Fibroblast of skin of right biceps (primary cell): ENCODE data around the gene NDUFB4.
A peak's percentile ranks its signal among the peaks of the same experiment; 100 is the strongest.

Experiments used
- DNase-seq: peaks from one replicate; pipeline ENCODE4 v3.0.0-alpha.2; 2013

The NDUFB4 gene

DNA sequence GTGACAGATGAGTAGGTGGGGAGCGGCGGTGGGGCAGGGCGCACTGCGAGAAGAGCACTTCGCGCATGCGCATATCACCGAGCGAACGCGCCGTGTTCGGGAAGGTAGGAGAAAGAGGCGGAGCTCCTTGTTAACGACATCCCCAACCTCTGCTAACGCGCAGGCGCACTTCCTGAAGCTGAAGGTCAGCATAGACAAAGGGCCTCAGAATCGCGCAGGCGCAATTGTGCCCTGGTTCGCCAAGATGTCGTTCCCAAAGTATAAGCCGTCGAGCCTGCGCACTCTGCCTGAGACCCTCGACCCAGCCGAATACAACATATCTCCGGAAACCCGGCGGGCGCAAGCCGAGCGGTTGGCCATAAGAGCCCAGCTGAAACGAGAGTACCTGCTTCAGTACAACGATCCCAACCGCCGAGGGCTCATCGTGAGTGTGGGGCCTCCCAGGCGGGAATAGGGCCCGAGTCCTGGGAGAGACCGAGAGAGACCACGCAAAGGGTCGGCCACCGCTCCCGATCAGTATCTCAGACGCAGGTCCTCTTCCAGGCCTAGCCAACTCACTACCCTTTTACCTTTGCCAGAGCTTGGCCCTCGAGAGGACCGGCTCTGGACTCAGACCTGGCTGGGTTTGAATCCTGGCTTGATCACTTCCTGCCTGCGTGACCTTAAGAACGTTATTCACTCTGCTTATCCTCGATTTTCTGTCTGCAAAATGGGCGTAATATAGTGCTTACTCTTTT, at the start of gene NDUFB4:
Gene NDUFB4 (plus strand): TSS at position 221 of the 737 bp plus-strand sequence. CDS start 24 bp downstream, at position 245.
- DNase-seq, result peak; percentile 99

DNA sequence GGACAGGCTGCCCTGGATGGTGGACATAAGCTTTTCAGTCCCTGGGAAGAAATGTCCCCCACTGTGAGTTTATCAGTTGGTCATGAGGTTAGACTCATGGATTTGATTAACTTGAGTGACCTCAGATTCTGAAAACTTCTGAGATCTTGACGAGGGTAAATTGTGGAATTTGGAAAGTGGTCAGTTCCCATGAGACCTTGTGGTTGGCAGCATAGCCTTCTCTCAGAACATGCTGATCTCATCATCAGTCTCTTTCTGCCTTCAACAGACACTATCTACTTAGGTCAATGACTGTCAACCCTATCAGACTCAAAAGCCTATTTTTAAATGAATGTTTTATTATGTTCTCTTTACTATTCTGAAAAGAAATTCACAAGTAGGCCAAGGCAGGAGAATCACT, 45.6 kb upstream of the NDUFB4 start:
- DNase-seq, result peak; percentile 59

DNA sequence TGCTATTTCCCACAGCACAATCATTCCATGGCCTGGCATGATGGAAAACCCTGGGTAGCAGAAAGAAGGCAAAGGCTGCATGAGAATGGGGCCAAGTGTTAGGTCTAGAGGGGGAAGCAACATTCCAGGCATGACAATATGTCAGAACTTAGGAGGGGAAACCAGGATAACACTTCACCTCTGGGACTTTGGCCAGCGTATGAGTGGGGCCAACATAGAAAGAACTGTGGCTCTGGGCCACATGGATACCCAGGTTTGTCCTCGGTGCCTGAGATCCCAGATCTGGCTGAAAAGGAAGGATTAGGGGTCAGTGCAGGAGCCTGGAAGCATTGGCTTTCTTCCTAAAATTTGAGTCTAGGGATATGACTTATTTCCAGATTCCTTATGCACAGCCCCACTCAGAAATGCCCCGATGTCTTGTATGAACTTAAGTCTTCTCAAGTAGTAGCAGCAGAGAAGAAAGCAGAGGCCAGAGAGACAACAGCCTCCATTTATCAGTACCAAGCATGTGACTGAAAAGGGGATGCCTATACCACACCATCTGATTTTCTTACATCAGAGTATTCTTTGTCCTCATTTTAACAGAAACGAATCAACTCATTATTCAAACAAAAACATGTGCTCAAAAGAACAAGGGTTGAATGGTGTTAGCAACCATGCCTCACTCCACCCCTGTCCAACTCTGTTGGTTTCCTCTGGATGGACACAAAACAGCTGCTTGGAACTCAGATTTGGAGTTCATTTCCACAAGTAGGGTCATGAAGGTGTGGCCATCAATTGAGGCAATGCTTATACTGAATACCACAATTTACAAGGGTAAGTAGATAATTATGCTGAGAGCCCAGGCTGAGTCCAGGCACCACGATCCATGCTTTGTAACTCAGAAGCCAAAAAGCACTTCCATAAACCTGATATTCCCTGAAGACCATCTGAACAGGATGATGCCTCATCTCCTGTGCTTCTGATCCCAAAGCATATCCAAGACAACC, 43.7 kb upstream of the NDUFB4 start:
- no peak for DNase-seq

DNA sequence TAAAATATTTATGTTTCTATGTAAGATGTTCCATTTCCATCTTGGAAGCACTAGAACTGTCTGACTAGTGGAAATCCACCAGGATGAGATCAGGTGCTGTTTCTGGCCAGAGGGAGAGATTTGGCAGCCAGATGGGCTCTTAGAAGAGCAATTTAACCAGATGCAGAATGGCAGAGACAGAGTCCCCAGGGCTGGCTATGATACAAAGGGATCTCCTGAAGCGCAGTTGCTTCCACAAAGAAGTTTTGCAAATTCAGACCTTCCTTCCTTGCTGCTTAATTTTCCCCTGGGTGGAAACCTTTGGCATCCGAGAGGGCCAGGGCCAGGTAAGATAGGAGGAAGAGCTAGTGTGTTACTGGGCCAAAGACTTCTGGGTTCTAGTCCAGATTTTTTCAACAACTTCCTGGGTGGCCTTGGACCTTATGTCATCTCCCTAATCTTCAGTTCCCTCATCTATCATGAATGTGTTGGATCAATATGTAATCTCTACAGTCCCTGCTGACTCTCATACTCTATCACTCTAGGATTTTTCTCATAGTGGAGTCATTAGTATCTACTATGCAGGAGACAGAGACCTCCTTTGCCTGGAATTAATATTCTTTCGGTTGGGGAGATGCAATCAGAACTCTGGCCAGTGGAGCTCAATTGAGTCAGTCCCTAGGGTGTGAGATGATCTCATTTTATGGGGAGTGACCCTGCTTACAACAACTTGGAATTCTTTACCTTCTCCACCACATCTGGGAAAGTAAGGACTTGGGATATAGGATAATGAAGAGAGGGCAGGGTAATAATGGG, 41.1 kb upstream of the NDUFB4 start:
- DNase-seq, result peak; percentile 62

DNA sequence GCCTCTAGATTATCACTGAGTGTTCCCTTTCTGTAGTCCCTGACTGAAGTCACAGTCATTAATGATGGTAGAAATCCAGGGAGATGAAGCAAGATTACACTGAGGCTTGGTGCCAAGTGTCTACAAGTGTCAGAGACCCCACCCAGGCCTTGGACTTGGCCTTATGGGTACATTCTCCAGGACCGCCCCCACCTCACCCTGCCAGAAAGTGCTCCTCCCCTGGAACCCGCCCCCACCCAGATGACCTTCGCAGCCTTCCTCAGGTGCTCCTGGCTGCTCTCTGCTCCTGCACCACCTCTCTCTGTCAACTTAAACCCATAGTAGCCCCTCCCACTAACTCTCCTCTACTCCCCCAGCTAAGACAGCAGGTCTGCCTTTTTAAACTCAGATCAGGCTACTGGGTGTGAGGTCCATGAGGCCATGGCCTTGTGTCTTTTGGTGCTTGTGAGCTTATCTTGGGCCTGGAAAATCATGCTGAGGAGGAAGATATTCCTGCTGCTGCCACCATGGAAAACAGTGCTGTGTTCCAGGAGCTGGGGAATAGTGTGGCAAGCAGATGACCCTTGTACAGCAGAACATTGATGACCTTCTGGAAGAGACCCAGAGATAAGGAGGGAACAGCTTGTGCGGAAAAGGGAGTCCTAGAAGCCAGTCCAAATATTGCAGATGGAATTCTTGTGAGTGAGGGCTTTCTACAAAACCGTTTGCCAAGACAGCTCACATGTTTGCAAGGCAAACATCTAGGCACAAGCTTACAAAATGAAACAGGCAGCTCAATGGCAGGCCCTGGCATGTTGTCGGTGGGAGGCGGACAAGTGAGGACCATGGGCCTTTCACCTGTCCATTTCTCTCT, 40.3 kb upstream of the NDUFB4 start:
- no peak for DNase-seq

DNA sequence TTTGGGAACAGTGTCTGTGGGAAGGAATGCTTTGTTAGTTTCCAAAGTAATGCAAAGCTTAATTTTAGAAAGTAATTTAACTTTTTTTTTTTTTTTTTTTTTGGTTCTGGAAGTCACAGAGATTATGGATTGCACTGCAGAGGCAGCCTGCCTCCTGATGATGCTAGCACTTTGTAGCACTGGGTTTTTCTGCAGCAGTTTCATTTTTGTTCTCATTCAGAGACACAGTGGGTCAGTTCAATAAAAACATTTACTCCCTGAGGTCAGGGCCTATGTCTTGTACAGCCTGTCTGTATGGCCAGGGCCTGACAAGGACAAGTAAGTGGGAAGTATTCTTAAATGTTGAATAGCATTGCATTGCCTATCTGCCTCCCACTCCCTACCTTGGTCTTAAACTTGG, 39.0 kb upstream of the NDUFB4 start:
- DNase-seq, result no peak

DNA sequence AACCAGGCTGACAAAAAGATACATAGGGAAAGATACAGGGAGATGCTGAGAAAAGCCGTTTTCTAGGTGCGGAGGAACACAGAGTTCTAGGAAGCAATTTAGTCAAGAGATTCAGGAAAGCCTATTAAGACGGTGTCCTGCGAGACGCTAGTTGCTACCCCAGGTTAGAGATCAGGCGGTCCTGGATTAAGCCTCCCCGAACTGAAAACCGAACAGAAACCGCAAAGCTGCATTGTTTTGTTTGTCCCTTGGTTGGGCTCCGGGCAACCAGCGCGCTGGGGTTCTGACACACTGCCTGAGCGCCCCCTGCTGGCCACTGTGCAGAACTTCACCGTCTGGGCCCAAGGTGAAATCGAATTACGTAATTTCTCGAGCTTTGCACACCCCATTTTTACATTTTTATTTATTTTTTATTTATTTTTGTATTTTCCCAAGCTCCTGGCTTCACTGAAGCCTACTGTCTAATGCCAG, 37.3 kb upstream of the NDUFB4 start:
- DNase-seq, result peak; percentile 89

DNA sequence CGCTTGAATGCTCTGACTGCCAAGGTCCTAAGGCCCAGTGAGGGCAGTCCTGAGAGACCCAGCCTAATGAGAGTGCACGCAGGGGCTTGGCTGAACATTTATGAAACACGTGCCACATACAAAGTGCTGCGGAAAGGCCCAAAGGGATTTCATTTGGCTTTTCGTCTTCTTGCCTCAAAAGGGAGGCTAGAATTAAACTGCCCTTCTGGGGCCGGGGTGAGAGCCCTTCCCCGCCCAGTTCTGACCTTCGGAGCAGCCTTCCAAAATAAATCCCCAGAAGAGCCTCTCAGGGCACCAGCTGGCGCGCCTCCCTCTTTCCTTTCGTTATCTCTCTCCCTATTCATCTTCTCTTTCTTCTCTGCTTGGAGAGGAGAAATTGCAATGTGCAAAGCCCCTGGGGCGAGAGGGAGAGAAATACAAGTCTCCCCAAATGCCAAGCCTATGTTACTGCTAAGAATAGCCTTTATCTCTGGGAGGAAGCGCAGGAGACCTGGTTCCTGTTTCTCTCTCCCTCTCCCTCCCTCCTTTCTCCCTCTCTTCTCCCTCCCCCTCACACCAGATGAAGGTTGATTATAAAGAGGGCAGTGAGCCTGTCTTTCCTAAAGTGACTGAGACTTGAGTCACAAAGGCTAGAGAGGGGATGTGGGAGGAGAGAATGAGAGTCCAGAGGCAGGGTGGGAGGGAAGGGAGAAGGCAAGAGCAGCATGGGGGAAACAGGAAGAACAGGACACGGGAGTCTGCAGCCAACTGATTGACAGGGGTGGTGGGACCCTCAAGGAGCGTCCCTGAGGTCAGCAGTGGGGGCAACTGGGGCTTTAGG, 36.7 kb upstream of the NDUFB4 start:
- peak; percentile 93 for DNase-seq

DNA sequence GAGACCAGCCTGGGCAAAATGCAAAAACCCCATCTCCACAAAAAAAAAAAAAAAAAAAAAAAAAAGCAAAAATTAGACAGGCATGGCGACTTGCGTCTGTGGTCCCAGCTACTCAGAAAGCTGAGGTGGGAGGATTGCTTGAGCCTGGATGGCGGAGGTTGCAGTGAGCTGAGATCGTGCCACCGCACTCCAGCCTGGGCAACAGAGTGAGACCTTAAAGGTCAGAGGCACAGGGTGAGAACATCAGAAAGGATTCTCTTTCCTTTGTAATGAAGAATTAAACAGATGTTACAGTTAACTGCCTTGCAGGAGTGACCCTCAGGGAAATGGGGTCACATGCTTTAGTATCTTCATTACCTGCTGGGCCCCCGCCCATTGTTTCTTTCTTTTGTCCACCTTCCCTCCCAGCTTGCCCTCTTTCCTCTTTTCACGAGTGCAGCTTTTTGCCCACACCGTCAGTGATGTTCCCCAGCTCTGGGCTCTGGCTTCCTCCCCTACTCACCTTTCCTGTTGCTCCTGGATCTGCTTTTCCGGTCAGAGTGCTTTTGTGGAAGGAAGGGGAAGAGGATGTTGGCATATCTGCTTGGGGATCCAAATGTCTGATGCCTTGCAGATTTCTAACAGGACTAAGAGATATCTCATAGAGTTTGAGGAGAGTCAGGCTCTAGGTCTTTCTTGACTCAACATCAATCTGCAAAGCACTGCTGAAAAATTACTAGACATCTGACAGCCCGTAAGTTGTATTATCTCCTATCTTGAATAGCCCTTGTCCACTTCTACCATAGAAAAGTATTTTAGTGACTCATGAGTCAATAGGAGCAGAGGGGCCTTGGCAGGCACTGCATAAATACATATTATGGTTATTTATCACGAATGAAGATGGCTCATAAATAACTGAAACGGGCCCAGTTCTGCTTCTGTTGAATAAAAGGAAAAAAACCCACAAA, 35.6 kb upstream of the NDUFB4 start:
- DNase-seq, result peak; percentile 41

DNA sequence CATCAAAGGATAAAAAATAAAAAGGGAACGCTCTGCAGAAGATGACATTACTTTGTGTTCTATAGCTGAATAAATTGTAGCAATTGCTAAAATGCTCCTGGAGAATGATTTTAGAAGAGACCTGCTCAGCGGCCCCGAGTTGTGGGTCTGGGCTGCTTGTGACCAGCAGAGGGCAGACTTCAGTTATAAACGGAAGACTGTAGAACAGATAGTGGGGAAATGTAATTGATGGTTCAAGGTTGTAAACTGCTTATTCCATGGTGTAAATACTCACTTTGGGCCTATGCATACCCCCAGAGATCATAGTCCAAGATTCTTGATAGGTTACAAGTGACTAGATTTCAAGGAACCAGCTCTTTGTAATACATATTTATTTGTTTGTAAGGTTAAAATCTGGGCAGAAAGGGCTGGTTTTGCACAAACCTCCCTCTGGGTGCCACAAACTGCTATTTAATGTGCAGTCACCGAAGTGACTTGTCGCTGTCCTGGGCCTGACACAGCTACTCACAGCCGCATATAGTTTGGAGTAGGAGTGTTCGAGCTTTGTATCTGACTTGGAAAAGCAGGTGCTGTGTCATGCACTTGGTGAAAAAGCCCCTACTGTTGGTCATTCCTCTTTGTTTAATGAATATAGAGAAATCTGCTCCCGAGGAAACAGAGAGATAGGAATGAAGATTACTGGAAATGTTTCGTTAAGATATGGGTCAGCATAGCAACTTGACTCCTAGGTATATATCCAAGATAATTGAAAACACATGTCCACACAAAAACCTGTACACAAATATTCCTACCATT, 34.7 kb upstream of the NDUFB4 start:
- peak; percentile 67 for DNase-seq

DNA sequence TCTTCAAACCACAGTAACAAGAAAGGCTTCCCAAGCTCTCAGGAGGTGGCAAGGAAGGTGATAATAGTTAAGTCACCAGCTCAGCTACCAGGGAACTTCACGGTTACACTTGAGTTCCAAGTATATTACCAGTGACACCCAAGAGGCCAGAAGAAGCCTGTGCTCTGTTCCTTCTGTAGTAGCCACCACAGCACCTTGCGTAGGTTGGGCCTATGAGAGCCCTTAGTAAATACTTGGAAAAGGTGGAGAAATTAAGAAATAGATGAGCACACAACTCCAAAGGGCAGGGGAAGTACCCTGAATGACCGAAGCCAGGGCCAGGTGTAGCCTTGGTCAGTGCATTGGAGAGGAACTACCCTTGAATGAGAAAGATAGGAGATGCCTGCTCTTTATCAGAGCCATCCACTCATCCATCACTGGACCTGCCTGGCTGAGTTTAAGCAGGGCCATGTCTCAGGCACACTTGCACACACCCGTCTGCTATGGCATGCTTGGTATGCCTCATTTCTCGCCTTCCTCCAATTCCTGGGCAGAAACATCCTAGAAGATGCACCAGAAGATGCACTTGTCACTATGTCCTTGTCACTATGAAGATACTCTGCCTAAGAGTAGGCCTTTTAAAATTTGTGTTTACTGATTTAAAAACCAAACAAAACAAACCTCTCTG, 32.6 kb upstream of the NDUFB4 start:
- DNase-seq, result no peak

DNA sequence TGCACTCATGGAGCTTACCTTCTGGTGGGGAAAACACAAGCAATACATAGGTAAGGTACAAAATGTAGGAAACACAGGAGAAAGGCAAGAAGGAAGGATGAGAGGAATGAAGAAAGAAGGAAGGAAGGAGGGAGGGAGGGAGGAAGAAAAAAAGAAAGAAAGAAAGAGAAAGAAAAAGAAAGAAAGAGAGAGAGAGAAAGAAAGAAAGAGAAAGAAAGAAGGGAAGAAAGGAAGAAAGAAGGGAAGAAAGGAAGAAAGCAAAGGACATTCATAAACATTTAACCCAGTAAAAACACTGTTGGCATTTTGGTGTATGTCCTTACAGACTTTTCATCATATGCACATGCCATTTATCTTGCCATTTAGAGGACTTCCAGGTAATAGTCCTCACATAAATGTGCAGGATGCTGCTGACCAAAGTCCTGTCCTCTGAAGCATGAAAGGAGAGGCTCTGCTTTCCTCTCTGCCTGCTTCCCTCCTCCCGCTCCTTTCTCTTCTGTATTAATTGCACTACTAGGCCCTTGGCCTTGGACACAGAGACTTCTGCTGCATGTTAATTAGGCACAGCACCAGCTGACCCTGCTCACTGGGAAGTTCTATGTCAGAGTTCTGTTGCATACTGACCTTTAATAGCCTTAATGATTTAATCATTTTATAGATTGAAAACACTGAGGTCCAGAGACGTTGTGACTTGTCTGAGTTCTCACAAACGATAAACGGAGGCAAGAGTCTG, 29.7 kb upstream of the NDUFB4 start:
- DNase-seq, result no peak

DNA sequence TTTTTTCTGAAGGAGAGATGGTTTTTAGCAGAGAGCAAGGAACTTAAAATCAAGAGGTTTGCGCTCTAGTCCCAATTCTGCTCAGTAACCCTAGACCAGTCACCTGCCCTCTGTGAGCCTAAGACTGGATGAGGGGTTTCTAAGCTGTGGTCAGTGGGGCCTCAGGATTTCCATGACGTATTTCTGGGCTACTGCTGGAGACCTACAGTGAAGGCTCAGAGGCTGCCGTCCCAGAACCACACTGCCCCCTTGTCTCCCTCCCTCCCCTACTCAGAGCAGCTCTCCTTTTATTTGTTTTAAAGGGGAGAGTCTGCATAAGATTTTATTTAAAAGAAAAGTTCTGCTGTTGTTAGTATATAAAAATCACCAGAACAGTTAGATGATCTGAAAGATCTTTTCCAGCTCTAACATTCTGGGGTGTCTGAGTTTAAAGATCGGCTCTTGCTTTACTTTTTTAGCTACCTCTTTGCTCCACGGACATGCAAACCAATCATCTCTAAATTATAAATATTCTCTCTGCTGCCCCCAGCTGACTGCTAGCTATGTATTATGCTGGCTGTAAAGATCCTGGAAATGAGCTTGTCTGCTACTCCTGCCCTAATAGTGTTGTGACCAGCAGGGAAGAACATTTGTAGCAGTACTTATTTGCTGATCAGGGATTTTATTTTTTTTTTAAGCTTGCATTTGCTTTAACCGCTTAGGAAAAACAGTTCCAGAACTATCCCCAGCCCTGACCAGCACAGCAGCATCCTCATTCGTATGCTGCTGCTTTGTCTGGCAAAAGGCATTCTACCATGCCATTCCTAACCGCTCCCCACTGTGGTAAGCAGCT, 28.6 kb upstream of the NDUFB4 start:
- peak; percentile 48 for DNase-seq

DNA sequence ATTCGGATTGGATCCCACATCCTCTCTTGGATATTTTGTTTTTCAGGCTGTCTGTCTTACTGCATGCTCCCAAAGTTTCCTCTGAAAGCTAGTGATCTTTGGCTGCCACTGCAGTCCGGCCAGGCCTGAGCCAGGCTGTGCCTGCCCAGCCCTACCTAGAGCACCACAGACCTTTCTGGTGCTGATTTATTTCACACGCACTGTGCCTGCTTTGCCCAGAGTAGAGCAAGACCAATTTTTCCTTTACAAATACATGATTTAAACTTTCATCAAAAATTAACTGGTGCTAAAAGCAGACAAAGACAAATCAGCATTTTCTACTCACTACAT, 28.0 kb upstream of the NDUFB4 start:
- DNase-seq, result no peak

DNA sequence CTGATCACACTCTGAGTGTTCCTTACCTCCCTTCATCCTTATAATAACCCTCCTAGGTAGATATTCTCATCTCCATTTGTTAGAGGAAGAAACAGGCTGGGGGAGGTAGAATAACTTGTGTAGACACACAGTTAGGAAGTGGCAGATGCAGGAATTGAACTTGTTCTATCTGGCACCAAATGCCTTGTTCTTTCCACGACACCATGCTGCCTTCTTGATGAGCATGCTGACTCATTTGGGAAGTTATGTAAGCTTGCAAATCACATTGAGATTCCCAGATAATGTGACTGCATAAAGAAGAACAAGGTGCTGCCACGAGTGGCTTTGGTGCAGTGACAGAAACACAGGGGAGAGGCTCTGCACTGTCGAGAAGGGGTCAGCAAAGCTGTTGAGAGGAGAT, 27.5 kb upstream of the NDUFB4 start:
- no peak for DNase-seq

DNA sequence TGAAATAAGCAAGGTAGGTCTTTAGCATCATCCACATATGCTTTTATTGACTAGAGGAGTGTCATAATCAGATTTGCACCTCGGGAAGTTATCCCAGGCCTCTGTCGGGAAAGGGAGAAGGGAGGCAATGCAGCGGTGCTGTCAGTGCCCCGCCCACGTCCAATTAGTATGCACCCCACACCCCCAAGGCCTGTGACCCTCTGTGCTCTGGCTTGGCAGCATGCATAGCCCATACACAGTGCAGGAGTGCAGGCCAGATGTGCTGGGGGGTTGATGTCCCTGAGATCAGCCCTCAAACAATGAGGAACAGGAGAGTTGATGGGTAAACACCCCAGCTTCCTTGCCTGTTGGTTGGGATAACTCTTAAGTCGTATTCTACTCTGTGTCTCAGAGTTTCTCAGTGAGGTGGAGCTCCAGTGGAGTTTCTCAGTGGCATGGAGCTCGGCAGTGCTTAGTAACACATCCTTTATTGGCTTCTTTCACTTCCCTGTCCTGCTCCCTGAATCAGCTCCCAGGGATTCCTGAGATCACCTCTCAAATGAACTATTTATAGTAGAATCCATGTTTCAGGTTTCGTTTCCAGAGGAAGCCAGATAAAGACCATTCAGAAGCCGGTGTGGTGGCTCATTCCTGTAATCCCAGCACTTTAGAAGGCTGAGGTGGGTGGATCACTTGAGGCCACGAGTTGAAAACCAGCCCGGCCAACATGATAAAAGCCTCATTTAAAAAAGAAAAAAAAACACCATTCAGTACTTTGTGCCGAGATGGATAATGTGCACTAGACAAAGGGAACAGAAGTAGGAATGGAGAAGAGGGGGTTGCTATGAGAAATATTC, 26.7 kb upstream of the NDUFB4 start:
- DNase-seq, result no peak
